Natural killer cell (primary cell): ENCODE measurements around the gene TBC1D2B. TPM values are rescaled to one million over a fixed set of nuclear protein-coding genes. Genes with fewer than 3 reads are reported as not detected.

Experiments
- ATAC-seq, 3 donors: fragments of 150-1000 bp in 2 of 3; fragments of 200-7000 bp in 1 of 3; cut with Tn5 transposase; 1 replicate in 1 of 3; 2 replicates in 2 of 3; pipeline ENCODE4 v1.10.0; 2021; ENCODE audit warnings: mild to moderate bottlenecking in 2 of 3, moderate library complexity in 2 of 3
- DNase-seq, 2 donors: peaks; one replicate each; pipeline versions ENCODE4 v3.0.0 to v3.0.0-alpha.2; 2013 to 2021; ENCODE audit warnings: mixed read lengths in 1 of 2
- H3K27ac ChIP-seq: one replicate; pipeline ENCODE4 v1.5.1; 2013; ENCODE audit warnings: mild to moderate bottlenecking, low read length
- H3K27me3 ChIP-seq: one replicate; pipeline ENCODE4 v1.6.1; 2013; ENCODE audit warnings: low read length; ENCODE audit not compliant: control insufficient read depth, insufficient read depth
- H3K36me3 ChIP-seq: one replicate; pipeline ENCODE4 v1.6.1; 2013; ENCODE audit warnings: low read length; ENCODE audit not compliant: control insufficient read depth, insufficient read depth
- H3K4me1 ChIP-seq: one replicate; pipeline ENCODE4 v1.6.1; 2013; ENCODE audit warnings: low read length; ENCODE audit not compliant: control insufficient read depth, insufficient read depth
- H3K4me3 ChIP-seq: one replicate; pipeline ENCODE4 v1.5.1; 2013; ENCODE audit warnings: low read length
- H3K9me3 ChIP-seq: one replicate; pipeline ENCODE4 v1.6.1; 2013; ENCODE audit warnings: low read length; ENCODE audit not compliant: control insufficient read depth, insufficient read depth
- H3K27ac Mint-ChIP-seq, 2 donors: one replicate each; pipeline ENCODE4 v1.8.0; 2022; ENCODE audit warnings: mild to moderate bottlenecking in 2 of 2, mixed read lengths in 2 of 2, moderate library complexity in 1 of 2
- H3K27me3 Mint-ChIP-seq, 2 donors: one replicate each; pipeline ENCODE4 v1.8.0; 2022; ENCODE audit warnings: low read depth in 2 of 2, mixed read lengths in 2 of 2
- H3K36me3 Mint-ChIP-seq: one replicate; pipeline ENCODE4 v1.8.0; 2022; ENCODE audit warnings: mixed read lengths
- H3K4me1 Mint-ChIP-seq, 2 donors: one replicate each; pipeline ENCODE4 v1.8.0; 2022; ENCODE audit warnings: mixed read lengths in 2 of 2
- H3K4me3 Mint-ChIP-seq: one replicate; pipeline ENCODE4 v1.8.0; 2022; ENCODE audit warnings: mild to moderate bottlenecking, moderate library complexity, mixed read lengths
- H3K9me3 Mint-ChIP-seq, 2 donors: one replicate each; pipeline ENCODE4 v1.8.0; 2022; ENCODE audit warnings: mixed read lengths in 2 of 2
- CTCF ChIP-seq: fragments of 200-600 bp; IDR thresholded peaks from one replicate; pipeline ENCODE4 v1.8.0; 2022; ENCODE audit warnings: antibody characterized with exemption
- WGBS: methylation state at CpG from one replicate; pipeline ENCODE4 v1.1.7; 2013; ENCODE audit warnings: missing lambda C conversion rate; ENCODE audit not compliant: insufficient coverage; 5-methylcytosine and 5-hydroxymethylcytosine counted together
- intact Hi-C: fragments of 100-400 bp; cut with micrococcal nuclease; formaldehyde crosslinking; loops from one replicate; pipeline ENCODE4 v1.14.2; 2022
- total RNA-seq, 4 donors: library from RNA; stranded (reverse); fragments of 120-200 nt in 1 of 4; gene quantifications; one replicate each; pipeline versions ENCODE4 v1.2.3 to v1.2.4, GENCODE V29; 2013 to 2022

The TBC1D2B gene
- total RNA-seq, 3 donors from 2014 or later (not counting 1 experiment from before 2014, with no cell fraction given), result 54.0 to 83.5 (median 56.7) TPM

GRCh38 chr15:77986891-77987764, 90.4 kb downstream of the TBC1D2B start:
- Histone ChIP-seq H3K4me1 (peaks cover 13% of the 10 kb centered on the region), H3K27me3 (no peaks in the 10 kb centered on the region), H3K4me3 (no peak overlapping the region), H3K27ac (no peak overlapping the region), H3K9me3 (no peaks in the 10 kb centered on the region), H3K36me3 (no peaks in the 10 kb centered on the region)
- H3K4me3 Mint-ChIP-seq, result no peak overlapping the region
- intact Hi-C loops, result no loop called here
- 77% methylated on average over 23 of the region's 24 CpGs for WGBS
- peaks cover 4 to 13% of the 10 kb centered on the region in 2 donors for H3K4me1 Mint-ChIP-seq
- no peak for ATAC-seq
- no peak for DNase-seq
- no peak for TF ChIP-seq CTCF
- H3K36me3 Mint-ChIP-seq, result no peaks in the 10 kb centered on the region
- H3K27me3 Mint-ChIP-seq, result no peaks in the 10 kb centered on the region
- no peaks in the 10 kb centered on the region for H3K9me3 Mint-ChIP-seq
- no peak overlapping the region for H3K27ac Mint-ChIP-seq

GRCh38 chr15:77985931-77986480, 91.5 kb downstream of the TBC1D2B start:
- Histone ChIP-seq H3K27me3 (no peaks in the 10 kb centered on the region), H3K9me3 (no peaks in the 10 kb centered on the region), H3K4me1 (peaks cover 11% of the 10 kb centered on the region), H3K36me3 (no peaks in the 10 kb centered on the region), H3K4me3 (no peak overlapping the region), H3K27ac (no peak overlapping the region)
- no peak overlapping the region for H3K4me3 Mint-ChIP-seq
- 71% methylated on average over 16 of the region's 18 CpGs for WGBS
- no peaks in the 10 kb centered on the region for H3K9me3 Mint-ChIP-seq
- DNase-seq, result no peak
- H3K27me3 Mint-ChIP-seq, result no peaks in the 10 kb centered on the region
- no peak overlapping the region for H3K27ac Mint-ChIP-seq
- no peaks in the 10 kb centered on the region for H3K36me3 Mint-ChIP-seq
- peaks cover 4 to 8% of the 10 kb centered on the region in 2 donors for H3K4me1 Mint-ChIP-seq
- ATAC-seq, result no peak
- intact Hi-C loops, result no loop called here
- no peak for TF ChIP-seq CTCF

GRCh38 chr15:77985031-77985930, 92.2 kb downstream of the TBC1D2B start:
- TF ChIP-seq CTCF, result no peak
- Histone ChIP-seq H3K36me3 (no peaks in the 10 kb centered on the region), H3K27ac (no peak overlapping the region), H3K27me3 (no peaks in the 10 kb centered on the region), H3K4me3 (no peak overlapping the region), H3K9me3 (no peaks in the 10 kb centered on the region), H3K4me1 (peaks cover 4% of the 10 kb centered on the region)
- Mint-ChIP-seq H3K27me3 (no peaks in the 10 kb centered on the region), H3K9me3 (no peaks in the 10 kb centered on the region), H3K4me1 (peaks cover 1 to 4% of the 10 kb centered on the region in 2 donors), H3K27ac (no peak overlapping the region), H3K36me3 (no peaks in the 10 kb centered on the region), H3K4me3 (no peak overlapping the region)
- WGBS, result 92% methylated on average over 19 of the region's 23 CpGs
- intact Hi-C loops, result no loop called here
- ATAC-seq, result no peak
- no peak for DNase-seq
